HepG2 (cell line): Measurements from ENCODE around the gene PDSS2. TPM values are rescaled to one million over a fixed set of nuclear protein-coding genes. Genes with fewer than 3 reads are reported as not detected.

Experiments used
- BCL6 ChIP-seq: IDR thresholded peaks from 2 replicates; pipeline ENCODE4 v1.6.1; 2016; ENCODE audit warnings: missing genetic modification reagents, missing compliant biosample characterization
- FOXA3 ChIP-seq: IDR thresholded peaks from 2 replicates; pipeline ENCODE4 v1.6.1; 2016; ENCODE audit warnings: missing genetic modification reagents, missing compliant biosample characterization
- GATAD2A ChIP-seq: IDR thresholded peaks from 2 replicates; pipeline ENCODE4 v1.6.1; 2016
- GPN1 ChIP-seq: sonication (generic); formaldehyde crosslinking; IDR thresholded peaks from 2 replicates; pipeline ENCODE4 v1.5.1; 2020; ENCODE audit warnings: missing genetic modification reagents, borderline replicate concordance
- HOMEZ ChIP-seq: IDR thresholded peaks from 2 replicates; pipeline ENCODE4 v1.6.1; 2016; ENCODE audit warnings: low read depth
- NFIC ChIP-seq: IDR thresholded peaks from 2 replicates; pipeline ENCODE4 v1.6.1; 2012; ENCODE audit warnings: mild to moderate bottlenecking, low read length, inconsistent platforms
- PAXIP1 ChIP-seq: sonication (generic); formaldehyde crosslinking; conservative IDR thresholded peaks from 2 replicates; pipeline ENCODE4 v1.4.0; 2020; ENCODE audit warnings: mild to moderate bottlenecking, missing genetic modification reagents, moderate library complexity
- RARA ChIP-seq: IDR thresholded peaks from 2 replicates; pipeline ENCODE4 v1.6.1; 2016; ENCODE audit warnings: missing genetic modification reagents, missing compliant biosample characterization
- ZNF205 ChIP-seq: IDR thresholded peaks from 2 replicates; pipeline ENCODE4 v1.6.1; 2018; ENCODE audit warnings: missing biosample characterization, missing genetic modification reagents
- ZNF296 ChIP-seq: sonication (generic); formaldehyde crosslinking; conservative IDR thresholded peaks from 2 replicates; pipeline ENCODE4 v1.5.0; 2020; ENCODE audit warnings: mild to moderate bottlenecking, missing genetic modification reagents
- ZNF609 ChIP-seq: sonication (generic); formaldehyde crosslinking; IDR thresholded peaks from 2 replicates; pipeline ENCODE4 v1.4.0; 2020; ENCODE audit warnings: mild to moderate bottlenecking, missing genetic modification reagents, borderline replicate concordance
- ZNF713 ChIP-seq: sonication (generic); formaldehyde crosslinking; IDR thresholded peaks from 2 replicates; pipeline ENCODE4 v1.4.0; 2020; ENCODE audit warnings: mild to moderate bottlenecking, missing genetic modification reagents
- polyA plus RNA-seq, 8 experiments: library from polyadenylated mRNA; depleted of rRNA in 3 of 8; stranded (reverse) in 7 of 8; unstranded in 1 of 8; fragments of >200 nt; fragmentation: Illumina TruSeq in 4 of 8; extraction: Trizol in 4 of 8; gene quantifications; 2 replicates each; pipeline versions ENCODE4 v1.2.1 to v1.2.3, GENCODE V29; 2011 to 2016; ENCODE audit warnings: low read depth in 4 of 8, missing spikeins in 1 of 8, mixed read lengths in 1 of 8; ENCODE audit not compliant: insufficient read depth in 1 of 8
- total RNA-seq, 5 experiments: library from RNA; depleted of rRNA; stranded (reverse); fragments of >200 nt; fragmentation: Illumina TruSeq; extraction: Trizol; gene quantifications; 2 replicates each; pipeline ENCODE4 v1.2.3, GENCODE V29; 2016; ENCODE audit warnings: low read depth in 1 of 5
- TF ChIP-seq, protein P1 (sequence below): sonication (generic); formaldehyde crosslinking; IDR thresholded peaks from 2 replicates; pipeline ENCODE4 v1.4.0; 2020; ENCODE audit warnings: missing genetic modification reagents, borderline replicate concordance

Gene PDSS2
- total and polyA plus RNA-seq, 2 of the 13 experiments (the other 11 are each of a cell fraction or from before 2014, with no cell fraction given), result 16.2 to 17.0 TPM

GRCh38 chr6:107331409-107332386, 127.7 kb downstream of the PDSS2 start (continued):
- peak; percentile 99 for TF ChIP-seq ZNF205 (CRISPR knock-in tag)
- TF ChIP-seq BCL6 (CRISPR knock-in tag), result peak; percentile 82
- TF ChIP-seq PAXIP1, result peak; percentile 32
- TF ChIP-seq GPN1 (CRISPR knock-in tag), result no peak
- TF ChIP-seq NFIC, result peak; percentile 40; the same call in 1 of the 2 replicates
- no peak for TF ChIP-seq ZNF713 (CRISPR knock-in tag)
- TF ChIP-seq ZNF296 (CRISPR knock-in tag), result no peak
- no peak for TF ChIP-seq ZNF609
- TF ChIP-seq HOMEZ (CRISPR knock-in tag), result peak; percentile 65; the same call in 1 of the 2 replicates
- TF ChIP-seq RARA (CRISPR knock-in tag), result 0 out of 2 replicates have a peak, but pooled peaks have one; percentile 36
- TF ChIP-seq GATAD2A, result peak; percentile 32; the same call in 1 of the 2 replicates
- TF ChIP-seq, protein P1, sequence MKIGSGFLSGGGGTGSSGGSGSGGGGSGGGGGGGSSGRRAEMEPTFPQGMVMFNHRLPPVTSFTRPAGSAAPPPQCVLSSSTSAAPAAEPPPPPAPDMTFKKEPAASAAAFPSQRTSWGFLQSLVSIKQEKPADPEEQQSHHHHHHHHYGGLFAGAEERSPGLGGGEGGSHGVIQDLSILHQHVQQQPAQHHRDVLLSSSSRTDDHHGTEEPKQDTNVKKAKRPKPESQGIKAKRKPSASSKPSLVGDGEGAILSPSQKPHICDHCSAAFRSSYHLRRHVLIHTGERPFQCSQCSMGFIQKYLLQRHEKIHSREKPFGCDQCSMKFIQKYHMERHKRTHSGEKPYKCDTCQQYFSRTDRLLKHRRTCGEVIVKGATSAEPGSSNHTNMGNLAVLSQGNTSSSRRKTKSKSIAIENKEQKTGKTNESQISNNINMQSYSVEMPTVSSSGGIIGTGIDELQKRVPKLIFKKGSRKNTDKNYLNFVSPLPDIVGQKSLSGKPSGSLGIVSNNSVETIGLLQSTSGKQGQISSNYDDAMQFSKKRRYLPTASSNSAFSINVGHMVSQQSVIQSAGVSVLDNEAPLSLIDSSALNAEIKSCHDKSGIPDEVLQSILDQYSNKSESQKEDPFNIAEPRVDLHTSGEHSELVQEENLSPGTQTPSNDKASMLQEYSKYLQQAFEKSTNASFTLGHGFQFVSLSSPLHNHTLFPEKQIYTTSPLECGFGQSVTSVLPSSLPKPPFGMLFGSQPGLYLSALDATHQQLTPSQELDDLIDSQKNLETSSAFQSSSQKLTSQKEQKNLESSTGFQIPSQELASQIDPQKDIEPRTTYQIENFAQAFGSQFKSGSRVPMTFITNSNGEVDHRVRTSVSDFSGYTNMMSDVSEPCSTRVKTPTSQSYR, result no peak
- TF ChIP-seq FOXA3 (CRISPR knock-in tag), result peak; percentile 30; the same call in 1 of the 2 replicates
